HG02571 (cell line): ENCODE measurements around the gene GAGE12J.
"Not testable (repeated sequence)": the region's sequence is repeated elsewhere in the genome, so short reads cannot be mapped to it uniquely, and the experiment has no call there.

Source experiments
- ATAC-seq: cut with Tn5 transposase; IDR thresholded peaks from one replicate; pipeline ENCODE4 v1.9.1; 2021; ENCODE audit warnings: mild to moderate bottlenecking, moderate library complexity; ENCODE audit not compliant: unreplicated experiment

Gene GAGE12J, protein sequence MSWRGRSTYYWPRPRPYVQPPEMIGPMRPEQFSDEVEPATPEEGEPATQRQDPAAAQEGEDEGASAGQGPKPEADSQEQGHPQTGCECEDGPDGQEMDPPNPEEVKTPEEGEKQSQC

DNA sequence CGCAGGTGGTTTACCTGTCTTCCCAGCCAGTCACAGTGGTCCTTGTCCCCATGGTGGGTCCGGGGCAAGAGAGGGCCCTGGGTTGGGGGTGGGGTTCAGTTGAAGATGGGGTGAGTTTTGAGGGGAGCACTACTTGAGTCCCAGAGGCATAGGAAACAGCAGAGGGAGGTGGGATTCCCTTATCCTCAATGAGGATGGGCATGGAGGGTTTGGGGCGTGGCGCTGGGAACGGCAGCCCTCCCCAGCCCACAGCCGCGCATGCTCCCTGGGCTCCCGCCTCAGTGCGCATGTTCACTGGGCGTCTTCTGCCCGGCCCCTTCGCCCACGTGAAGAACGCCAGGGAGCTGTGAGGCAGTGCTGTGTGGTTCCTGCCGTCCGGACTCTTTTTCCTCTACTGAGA lies at the start of gene GAGE12J:
Gene GAGE12J, plus strand, starts transcription at position 301 of the 400 bp plus-strand sequence. CDS start 1,157 bp downstream, outside the sequence.
- not testable (repeated sequence) for ATAC-seq

GRCh38 chrX:49272421-49272820 lies 49.4 kb upstream of the GAGE12J start:
- no peak for ATAC-seq

- ATAC-seq: no peak
Measured at GRCh38 chrX:49273181-49273727, 48.6 kb upstream of the GAGE12J start.

- no peak for ATAC-seq
Measured at GRCh38 chrX:49276207-49276606, 45.6 kb upstream of the GAGE12J start.

DNA sequence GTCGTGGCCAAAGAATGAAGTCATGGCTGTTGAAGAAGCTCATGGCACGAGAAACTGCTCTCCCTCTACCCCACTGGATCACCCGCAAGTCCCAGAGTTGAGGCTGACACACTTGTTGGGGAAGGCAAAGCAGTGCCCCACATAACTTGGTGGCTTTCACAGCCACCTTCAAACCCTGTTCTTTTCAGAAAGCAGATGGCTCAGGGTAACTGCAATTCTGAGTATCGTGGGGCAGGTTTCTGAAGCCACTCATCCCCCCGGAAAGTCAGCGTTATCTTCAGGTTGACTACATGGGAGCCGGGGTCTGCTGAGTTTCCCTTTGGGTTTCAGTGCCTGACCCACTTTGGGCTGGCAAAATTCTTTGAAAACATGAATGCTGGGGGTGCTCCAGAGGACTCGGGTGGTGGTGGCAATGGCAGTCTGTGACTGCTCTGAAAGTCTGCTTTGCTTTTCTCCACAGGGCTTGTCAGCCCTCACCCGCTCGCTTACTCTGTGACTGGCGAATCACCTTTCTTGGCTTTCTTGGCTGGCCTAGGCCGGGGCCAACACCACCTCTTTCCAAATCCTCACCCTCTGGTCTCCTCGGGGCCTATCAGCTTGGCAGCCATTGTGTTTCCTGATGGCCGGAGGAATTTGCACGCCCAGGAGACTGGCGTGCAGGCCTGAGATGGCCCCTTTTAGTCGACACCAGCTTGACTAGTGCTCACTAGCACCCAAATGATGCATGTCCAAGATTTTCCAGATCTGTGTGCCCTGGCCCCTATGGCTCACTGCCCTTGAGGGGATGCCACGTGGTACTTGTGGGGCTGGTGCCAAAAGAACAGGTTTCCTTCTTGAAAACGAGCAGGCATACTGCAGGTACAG lies 44.9 kb upstream of the GAGE12J start:
- ATAC-seq: no peak

DNA sequence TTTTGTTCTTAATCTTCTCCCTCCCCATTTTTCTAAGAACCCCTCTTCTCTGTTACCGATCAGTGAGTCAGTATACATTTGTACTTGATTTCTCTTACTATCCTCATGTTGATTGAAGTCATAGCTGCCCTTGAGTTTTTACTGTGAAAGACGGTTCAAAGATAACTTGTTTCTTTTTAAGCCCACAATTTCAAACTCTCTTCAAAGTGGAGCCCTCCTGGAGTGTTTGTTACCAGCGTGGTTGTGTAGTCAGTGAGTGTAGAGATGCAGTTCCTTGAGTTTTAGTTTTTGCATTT lies 44.4 kb upstream of the GAGE12J start:
- no peak for ATAC-seq

DNA sequence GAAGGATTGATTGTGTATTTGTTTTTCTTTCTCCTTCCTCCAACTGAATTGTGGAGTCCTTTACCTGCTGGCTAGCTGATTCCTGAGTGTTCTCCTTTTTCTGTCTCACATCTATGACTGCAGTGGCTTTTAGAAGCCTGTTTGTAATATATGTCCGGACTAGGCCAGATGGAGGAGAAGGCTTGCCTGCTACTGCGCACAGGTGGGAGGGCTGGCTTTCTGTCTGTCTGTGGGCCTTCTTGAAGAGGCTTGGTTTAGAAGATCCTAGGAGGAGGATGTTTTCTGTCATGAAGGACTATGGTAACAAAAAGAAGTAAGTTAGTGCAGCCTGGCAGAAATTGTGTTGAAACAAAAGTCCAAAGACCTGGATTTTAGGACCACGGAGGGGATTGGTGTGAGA lies 43.8 kb upstream of the GAGE12J start:
- no peak for ATAC-seq

GRCh38 chrX:49282647-49283011 lies 39.2 kb upstream of the GAGE12J start:
- no peak for ATAC-seq

- no peak for ATAC-seq
Measured at GRCh38 chrX:49284212-49284611, 37.6 kb upstream of the GAGE12J start.

GRCh38 chrX:49286136-49286535 lies 35.7 kb upstream of the GAGE12J start:
- no peak for ATAC-seq

- no peak for ATAC-seq
Measured at GRCh38 chrX:49286581-49286980, 35.3 kb upstream of the GAGE12J start.

DNA sequence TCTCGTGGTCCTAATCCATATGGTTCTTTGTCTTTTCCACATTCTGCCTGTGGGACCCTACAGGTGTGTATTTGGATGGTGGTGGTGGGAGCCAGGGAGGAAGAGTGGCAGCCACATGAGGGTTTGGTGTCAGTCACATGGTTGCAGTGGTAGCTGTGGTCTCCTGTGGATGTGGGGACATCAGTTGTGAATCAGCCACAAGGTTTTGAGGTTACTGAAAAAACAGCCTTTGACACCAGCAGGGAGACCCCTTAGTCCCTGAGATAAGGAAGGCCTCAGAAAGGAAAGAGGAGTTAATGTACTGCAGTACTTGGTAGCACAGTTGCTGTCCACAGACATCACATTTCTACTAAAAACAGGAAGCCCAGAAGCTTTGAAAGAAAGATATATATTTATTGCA lies 34.2 kb upstream of the GAGE12J start:
- no peak for ATAC-seq

GRCh38 chrX:49290215-49290614 lies 31.6 kb upstream of the GAGE12J start:
- ATAC-seq: no peak

DNA sequence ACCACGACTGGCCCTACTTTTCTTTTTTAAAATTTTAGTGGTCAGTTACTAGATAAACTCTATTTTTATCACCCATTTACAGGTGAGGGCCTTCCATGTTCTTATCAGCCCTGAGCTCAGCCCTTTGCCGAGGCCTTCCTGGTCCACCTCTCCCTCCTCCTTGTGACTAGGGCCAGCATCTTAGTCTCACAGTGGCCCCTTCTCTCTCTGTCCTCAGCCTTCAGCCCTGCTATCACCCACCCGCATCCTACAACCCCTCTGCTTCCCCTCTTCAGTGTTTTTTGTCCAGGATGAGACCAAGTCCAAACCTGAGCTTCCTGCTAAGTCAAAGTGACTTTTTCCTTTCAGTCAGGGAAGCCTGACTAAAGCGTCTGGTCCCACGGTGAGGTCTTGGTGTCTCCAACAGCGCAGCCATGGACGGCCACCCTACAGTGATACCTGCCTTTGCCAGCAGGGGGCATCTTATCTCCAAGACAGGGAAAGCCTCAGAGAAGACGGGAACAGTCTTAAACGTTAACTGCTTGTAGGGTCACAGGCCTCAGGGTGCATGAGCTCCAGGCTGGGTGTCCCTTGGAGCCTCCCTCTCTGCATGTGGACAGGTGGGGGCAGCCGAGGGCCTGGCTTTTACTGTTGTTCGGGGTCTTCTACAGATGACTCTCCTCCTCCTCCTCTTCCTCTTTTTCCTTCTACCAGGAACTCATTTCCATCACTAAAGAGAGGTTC lies 30.1 kb upstream of the GAGE12J start:
- ATAC-seq: no peak

DNA sequence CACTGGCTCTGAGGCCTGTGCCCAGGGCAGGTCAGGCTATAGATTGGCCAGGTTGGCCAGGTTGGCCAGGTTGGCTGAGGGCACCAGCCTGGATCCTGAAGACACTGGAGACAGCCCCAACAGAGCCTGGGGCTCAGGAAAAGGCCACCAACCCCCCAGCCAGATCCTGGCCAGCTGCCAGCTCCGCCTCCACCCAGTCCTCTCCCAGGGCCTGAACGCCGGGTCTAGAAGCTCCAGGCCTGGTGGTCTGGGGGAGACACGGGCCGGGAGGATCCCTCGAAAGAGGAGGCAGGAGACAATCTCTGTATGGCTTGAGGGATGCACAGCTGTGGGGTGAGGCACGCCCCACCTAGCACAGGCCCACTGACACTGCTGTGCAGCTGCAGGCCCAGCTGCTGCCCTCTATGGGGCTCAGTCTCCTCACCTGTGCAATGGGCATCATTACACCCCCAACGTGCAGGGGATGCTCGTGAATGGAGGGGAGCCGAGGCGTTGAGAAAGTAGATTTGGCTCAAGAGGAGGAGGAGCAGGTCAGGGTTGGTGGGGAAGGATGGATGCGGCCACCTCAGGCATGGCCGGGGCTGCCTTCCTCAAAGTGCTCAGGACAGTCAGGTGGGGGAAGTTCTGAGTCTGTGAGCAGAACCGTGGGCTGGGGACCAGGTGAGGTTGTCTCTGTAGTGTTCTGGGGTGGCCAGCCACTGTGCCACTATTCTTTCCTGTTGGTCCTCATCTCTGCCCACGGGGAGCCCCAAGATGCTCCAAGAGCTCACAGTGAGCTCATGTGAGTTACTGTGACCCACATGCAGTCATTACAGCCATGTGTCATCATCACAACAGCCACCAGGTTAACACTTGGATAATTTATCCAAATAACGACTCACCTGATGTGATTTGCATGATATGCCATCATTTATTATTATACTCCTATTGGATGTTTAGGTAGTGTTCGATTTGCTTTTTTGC lies 29.2 kb upstream of the GAGE12J start:
- ATAC-seq: no peak

DNA sequence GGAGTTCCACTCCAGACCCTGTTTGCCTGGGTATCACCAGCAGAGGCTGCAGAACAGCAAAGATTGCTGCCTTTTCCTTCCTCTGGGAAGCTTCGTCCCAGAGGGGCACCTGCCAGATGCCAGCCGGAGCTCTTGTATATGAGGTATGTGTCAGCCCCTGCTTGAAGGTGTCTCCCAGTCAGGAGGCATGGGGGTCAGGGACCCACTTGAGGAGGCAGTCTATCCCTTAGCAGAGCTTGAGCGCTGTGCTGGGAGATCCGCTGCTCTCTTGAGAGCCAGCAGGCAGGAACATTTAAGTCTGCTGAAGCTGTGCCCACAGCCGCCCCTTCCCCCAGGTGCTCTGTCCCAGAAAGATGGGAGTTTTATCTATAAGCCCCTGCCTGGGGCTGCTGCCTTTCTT lies 22.5 kb upstream of the GAGE12J start:
- ATAC-seq: not testable (repeated sequence)

- no peak for ATAC-seq
Measured at GRCh38 chrX:49300703-49301102, 21.1 kb upstream of the GAGE12J start.

DNA sequence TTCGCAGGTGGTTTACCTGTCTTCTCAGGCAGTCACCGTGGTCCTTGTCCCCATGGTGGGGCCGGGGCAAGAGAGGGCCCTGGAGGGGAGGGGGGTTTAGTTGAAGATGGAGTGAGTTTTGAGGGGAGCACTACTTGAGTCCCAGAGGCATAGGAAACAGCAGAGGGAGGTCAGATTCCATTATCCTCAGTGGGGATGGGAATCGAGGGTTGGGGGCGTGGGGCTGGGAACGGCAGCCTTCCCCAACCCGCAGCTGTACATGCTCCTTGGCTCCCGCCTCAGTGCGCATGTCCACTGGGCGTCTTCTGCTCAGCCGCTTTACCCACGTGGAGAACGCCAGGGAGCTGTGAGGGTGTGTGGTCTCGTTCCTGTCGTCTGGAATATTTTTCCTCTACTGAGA lies 18.5 kb upstream of the GAGE12J start, which contains the start of gene GAGE10:
Gene GAGE10, plus strand, starts transcription at position 301 of the 400 bp plus-strand sequence. CDS start 1,214 bp downstream, outside the sequence.
- no peak for ATAC-seq

- ATAC-seq: not testable (repeated sequence)
Measured at GRCh38 chrX:49307775-49308174, 14.1 kb upstream of the GAGE12J start.

DNA sequence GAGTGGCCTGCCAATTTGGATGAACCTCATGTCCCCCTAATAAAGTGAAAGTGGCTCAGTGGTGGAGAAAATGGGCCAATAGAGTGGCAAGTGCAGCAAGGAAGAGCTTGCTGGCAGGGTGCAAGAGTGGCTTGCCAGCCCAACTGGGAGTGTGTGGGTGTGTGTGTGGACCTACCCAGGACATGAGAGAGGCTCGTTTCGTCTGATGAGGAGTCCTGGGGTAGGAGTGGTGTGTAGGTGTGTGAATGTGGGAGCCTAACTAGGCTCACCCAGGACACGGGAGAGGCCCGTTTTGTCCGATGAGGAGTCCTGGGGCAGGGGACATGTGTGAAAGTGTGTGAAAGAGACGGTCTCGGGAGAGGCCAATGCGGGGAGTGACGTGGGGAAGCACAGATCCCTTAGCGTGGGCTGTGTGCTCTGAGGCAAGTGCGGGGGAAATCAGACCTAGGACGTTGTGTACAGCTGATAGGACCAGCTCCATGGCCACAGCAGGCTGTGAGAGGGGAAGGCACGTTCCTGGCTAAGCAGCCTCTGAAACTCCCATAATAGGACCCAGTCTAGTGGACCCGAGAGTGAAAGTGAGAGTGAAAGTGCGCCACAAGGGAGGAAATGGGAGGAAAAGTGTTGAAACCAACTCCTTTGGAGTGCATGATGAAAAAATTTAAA lies 13.1 kb upstream of the GAGE12J start:
- ATAC-seq: no peak
